HG03045 (cell line): ENCODE results near the gene ZNF879.
A peak's percentile ranks its signal among the peaks of the same experiment; 100 is the strongest.

Source experiments
- ATAC-seq: cut with Tn5 transposase; IDR thresholded peaks from one replicate; pipeline ENCODE4 v1.9.1; 2021; ENCODE audit warnings: mild to moderate bottlenecking, moderate library complexity; ENCODE audit not compliant: unreplicated experiment

Gene ZNF879

DNA sequence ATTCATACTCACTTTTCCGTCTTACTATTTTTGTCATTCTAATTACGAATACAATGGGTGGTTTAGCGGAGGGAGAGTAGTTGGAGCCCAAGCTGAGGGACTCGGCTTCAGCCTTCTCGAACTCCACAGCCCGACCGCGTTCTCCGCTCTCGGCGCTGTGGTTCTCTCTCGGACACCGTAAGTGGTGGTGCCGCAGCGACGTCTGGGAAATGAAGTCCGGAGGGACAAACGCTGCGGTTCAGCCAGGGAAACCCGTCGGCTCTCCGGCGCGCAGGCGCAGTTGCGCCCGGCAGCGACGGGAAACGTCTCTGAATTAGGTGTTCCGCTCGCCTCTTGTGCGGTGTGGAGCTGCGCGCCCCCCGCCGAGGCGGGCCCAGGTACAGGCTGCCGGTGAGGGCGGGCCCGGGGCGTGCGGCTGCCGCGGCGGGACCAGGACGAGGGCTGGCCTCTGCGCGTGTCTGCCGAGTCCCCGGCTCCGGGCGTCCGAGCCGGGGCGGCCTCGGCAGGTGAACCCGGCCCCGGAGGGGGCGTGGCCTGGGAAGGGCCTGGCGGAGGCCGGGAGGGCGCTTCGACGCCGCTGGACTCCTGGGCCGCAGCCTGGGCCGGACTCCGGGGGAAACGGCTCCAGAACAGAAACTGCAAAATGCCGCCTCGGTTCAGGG, at the start of gene ZNF879:
TSS of gene ZNF879 (plus strand) at position 277 of the 662 bp plus-strand sequence. CDS start 1,201 bp downstream, outside the sequence.
- ATAC-seq, result peak; percentile 74

- ATAC-seq, result no peak
Measured at GRCh38 chr5:178981381-178981780, 42.2 kb upstream of the ZNF879 start.

DNA sequence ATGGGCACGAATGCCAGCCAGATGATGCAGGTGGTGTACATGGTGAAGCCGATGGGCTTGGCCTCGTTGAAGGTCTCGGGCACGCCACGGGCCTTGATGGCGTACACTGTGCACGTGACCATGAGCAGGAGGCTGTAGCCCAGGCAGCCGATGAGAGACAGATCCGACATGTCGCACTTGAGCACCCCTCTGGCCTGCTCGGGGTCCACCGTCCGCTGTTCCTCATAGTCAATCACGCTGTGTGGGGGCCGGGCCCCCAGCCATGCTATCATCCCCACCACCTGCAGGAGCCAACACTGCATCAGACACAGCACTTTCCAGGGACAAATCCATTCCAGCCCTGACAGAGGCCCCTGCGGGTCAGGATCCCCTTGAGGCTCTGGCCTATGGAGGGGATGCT, 40.7 kb upstream of the ZNF879 start:
- ATAC-seq, result no peak

- no peak for ATAC-seq
Measured at GRCh38 chr5:178983728-178984127, 39.9 kb upstream of the ZNF879 start.

- ATAC-seq, result no peak
Measured at GRCh38 chr5:178984145-178985072, 39.2 kb upstream of the ZNF879 start.

GRCh38 chr5:178986326-178986960, 37.2 kb upstream of the ZNF879 start:
- ATAC-seq, result no peak

DNA sequence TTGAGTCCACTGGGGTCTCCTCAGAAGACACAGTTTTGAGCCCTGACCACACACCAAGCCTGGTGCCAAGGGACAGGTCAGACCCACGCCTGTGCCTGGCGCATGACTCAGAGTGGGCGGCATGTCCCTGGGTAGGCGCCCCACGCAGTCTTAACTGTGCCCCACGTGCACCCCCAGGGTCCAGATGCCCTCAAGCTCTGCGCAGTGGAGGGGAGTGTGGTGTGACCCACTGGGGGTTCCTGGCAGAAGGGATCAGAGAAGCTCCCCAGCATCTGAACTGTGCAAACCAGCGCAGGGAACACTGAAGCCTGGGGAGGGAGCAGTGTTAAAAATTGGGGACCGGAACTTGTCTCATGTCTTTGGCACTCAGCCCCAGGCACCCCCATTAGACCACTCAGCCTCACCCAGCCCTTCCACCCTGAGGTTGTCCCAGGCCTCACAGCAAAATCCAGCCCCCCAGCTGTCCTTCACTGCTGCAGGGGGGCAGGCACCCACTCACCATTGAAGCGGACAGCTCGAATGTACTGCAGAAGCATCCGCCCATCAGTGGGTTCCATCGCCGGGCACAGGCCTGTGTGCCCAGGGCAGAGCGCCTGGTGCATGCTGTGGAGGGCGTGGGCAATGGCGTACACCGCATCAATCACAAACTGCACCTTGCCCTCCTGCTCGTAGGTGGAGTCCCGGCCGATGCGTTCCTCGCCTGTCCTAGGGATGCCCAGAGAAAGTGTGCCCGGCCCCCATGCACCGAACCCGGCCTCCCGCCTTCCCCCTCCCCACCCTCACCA, 35.0 kb upstream of the ZNF879 start:
- ATAC-seq, result no peak

- ATAC-seq, result no peak
Measured at GRCh38 chr5:178989311-178989710, 34.3 kb upstream of the ZNF879 start.

GRCh38 chr5:178990491-178990890, 33.1 kb upstream of the ZNF879 start:
- no peak for ATAC-seq

DNA sequence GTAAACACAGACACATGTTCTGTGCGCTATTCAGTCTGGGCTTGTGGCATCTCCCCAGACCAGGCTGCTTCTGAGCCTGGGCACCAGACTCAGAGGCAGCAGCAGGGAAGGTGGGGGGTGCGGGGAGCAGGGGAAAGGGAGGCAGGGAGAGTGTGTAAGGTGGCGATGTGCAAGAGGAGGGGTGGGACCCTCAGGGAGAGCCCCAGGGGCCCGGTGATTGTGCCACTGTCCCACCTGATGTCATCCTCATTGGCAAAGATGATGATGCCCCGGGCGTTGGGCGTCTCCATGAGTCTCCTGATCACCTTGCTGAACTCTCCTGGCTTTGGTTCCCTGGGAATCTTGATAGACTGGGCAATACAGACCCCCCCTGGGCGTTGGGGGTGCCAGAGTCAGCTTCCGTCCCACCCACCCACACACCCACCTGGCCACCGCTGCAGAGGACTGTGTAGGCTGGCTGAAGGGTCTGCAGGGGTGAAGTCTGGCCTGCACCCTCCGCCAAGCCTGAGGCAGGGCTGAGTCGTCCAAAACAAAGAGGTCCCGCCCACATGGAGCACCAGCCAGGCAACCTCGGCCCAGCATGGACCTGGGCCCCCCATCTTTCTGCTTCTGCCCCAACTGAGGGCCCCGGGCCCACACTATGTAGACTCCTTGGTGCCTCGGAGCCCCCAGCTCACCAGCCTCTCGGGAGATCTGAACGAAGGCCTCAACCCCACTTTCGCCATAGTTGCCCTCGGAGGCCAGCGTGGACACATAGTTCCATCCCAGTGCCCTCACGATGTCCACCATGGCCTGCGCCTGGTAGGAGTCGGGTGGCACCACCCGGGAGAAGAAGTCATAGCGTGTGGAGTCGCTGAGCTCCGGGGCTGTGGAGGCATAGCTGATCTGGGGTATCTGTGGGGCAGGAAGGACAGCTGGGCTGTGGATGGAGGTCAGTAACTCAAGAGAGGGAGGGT, 32.1 kb upstream of the ZNF879 start:
- ATAC-seq, result no peak

DNA sequence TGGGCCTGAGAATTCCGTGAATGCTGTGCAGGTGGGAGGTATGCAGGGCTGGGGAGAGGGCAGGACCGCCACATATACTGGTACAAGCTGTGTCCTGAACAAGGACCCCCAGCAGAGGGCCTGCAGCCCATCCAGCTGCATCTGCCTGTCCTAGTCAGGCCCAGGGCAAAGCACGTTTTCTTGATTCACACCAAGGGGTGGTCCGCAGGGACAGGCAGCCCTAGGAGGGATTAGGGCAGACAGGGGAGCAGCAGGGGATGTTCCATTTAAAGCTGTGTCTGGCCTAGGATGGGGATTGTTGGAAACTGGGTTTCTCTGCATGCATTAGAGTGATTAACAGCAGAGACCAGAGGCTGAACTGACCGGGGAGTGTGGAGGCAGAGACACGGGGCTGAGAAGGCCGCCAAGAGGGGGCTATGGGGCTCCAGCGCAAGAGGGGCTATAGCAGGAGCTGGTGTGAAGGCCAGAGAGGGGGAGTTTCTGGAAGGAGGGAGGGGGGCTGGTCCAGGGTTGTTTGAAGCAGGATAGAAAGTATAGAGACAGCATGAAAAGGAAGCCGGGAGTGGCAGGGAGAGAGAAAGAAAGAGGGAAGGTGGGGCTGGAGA, 31.2 kb upstream of the ZNF879 start:
- ATAC-seq, result no peak

DNA sequence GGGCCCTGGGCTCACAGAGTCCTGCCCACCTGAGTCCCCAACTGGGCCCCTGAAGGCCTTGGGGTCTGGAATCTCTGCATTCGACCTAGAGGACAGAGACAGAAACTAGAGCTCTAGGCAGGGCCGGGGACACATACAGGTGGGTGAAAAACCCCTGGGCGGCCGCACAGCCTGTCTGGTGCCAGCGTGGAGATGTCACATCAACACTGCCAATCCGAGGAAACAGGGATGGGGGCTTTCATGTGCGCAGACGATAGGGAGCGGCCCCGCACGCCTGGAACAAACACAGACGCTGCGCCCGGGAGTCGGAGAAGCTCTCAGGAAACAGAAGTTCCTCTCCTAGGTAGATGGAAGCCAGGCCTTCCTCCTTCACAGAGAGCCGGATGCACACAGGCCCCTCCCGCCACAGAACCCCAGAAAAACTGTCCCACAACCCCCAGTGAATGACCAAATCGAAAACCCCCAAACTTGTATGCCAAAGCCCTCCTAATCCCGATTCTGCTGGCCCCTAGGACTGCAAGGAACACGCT, 30.3 kb upstream of the ZNF879 start:
- ATAC-seq, result no peak

DNA sequence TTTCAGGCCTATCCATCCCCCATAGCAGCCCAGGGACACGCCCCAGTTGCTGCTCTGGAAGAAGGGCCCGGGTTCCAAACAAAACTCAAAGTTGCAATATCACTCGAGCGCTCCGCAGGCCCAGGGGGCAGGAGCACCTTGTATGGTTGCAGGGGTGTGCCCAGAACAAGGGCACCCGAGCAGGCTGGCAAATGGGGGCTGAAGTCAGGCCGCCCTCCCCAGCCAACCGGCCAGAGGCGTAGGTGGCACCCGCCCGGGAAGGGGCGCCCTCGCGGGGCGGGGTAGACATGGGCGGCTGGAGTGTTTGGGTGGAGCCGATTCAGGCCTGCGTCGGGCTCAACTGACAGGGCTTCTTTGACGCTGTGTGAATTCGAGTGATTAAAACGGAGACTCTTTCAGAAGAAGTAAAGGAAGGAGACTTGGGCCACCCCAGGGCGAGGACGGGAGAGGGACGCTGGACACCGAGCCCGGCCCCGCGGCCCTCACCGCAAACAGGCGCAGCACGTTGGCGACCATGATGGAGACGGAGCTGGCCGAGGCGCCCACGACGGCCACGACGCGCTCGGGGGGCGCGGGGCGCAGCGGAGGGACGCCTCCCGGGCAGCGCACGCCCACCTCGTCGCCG, 29.5 kb upstream of the ZNF879 start:
- no peak for ATAC-seq

GRCh38 chr5:178994580-178995340, 28.8 kb upstream of the ZNF879 start, which contains the start of gene GRM6:
TSS of gene GRM6 (minus strand) at chr5:178995320. CDS start at chr5:178994944, 376 bp downstream.
- ATAC-seq, result no peak

DNA sequence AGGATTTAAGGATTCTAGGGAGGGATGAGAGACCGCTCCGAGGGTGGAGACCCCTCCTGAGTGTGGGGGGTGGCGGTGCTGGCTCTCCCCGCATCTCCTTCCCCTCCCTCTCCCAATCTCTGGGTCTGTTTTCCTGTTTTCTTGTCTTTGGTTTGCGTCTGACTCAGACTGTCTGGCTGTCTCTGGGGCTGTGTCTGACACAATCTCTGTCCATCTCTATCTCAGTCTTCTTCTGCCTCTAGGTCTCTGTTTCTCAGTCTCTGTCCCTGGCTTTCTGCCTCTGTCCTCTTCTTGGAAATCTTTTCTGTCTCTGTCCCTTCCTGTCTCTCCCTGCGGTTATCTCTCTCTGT, 28.3 kb upstream of the ZNF879 start:
- ATAC-seq, result no peak

DNA sequence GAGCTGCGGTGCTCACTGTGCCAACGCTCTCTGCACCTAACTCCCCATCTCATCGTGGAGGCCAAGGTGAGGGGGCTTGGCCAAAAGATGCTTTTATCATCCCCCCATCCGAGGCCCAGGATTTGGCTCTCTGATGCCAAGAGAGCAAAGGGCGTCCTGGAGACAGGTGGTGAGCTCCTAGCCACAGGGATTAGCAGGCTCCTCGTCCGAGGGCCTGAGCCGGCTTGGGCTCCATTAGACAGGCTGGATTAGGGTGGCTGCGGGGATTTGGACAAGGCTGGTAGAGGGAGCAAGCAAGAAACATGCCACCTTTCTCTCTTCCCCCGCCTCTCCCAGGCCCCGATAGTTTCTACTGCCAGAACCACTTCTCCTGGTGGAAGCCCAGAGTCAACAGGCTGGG, 27.4 kb upstream of the ZNF879 start:
- ATAC-seq, result no peak

DNA sequence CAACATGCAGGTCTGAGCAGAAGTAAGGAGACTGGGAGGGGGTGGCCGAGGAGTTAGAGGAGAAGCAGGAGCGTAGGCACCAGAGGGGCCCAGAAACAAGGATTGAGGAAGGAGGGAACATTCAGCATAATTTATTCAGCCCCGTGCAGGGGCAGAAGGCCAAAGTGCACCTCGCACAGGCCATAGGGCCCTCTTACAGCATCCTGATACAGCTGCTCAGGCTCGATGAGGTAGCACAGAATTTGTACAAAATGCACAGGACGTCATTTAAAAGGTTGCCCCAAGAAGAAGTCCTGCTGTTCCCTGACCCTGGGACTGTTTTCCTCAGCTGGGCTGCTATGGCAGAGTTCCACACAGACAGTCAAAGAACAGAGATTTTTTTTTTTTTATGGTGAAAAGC, 26.4 kb upstream of the ZNF879 start:
- no peak for ATAC-seq

GRCh38 chr5:178998441-178998840, 25.2 kb upstream of the ZNF879 start:
- no peak for ATAC-seq
